Testis (tissue), 2 donors: ENCODE measurements around the gene KCNAB2.

ENCODE experiments used
- CTCF ChIP-seq, 3 experiments: fragments of 450-650 bp in 2 of 3; fragments of 200-600 bp in 1 of 3; sonication (generic) in 1 of 3; IDR thresholded peaks; one replicate each; pipeline ENCODE4 v1.5.1; 2016 to 2019; ENCODE audit warnings: antibody characterized with exemption in 3 of 3, mild to moderate bottlenecking in 2 of 3, moderate library complexity in 1 of 3
- POLR2A ChIP-seq: fragments of 450-650 bp; IDR thresholded peaks from one replicate; pipeline ENCODE4 v1.6.1; 2017; ENCODE audit warnings: antibody characterized with exemption, mild to moderate bottlenecking, moderate library complexity

- TF ChIP-seq CTCF (IDR thresholded peaks at IDR 0.05), result no peak
- no peak for TF ChIP-seq POLR2A
Measured at GRCh38 chr1:6094246-6094645, 48.6 kb downstream of the KCNAB2 start.
